Activated CD8-positive, alpha-beta T cell treated with anti-CD3 and anti-CD28 coated beads for 36 hours (primary cell): ENCODE measurements around the gene KREMEN1. TPM values are rescaled to one million over a fixed set of nuclear protein-coding genes. Genes with fewer than 3 reads are reported as not detected.
"Not testable (repeated sequence)": the region's sequence is repeated elsewhere in the genome, so short reads cannot be mapped to it uniquely, and the experiment has no call there.

Experiments
- ATAC-seq: fragments of 200-7000 bp; cut with Tn5 transposase; one replicate; pipeline ENCODE4 v1.10.0; 2021; ENCODE audit warnings: mild to moderate bottlenecking, moderate library complexity
- CTCF ChIA-PET: fragments of 350-600 bp; sonication (Branson Sonifier 250); formaldehyde crosslinking; loops from one replicate; lab custom pipeline; 2021; ENCODE audit warnings: antibody characterized with exemption; lab: Charles Lee
- POLR2A ChIA-PET: fragments of 350-600 bp; sonication (Branson Sonifier 250); formaldehyde crosslinking; loops from one replicate; lab custom pipeline; 2021; ENCODE audit warnings: antibody characterized with exemption; lab: Charles Lee
- DNase-seq: peaks from one replicate; pipeline ENCODE4 v3.0.0-alpha.2; 2020
- H3K27ac Mint-ChIP-seq: one replicate; pipeline ENCODE4 v1.8.0; 2021; ENCODE audit warnings: mild to moderate bottlenecking, mixed read lengths
- H3K27me3 Mint-ChIP-seq: one replicate; pipeline ENCODE4 v1.8.0; 2021; ENCODE audit warnings: mixed read lengths
- H3K36me3 Mint-ChIP-seq: one replicate; pipeline ENCODE4 v1.8.0; 2021; ENCODE audit warnings: low read depth, mixed read lengths
- H3K4me1 Mint-ChIP-seq: one replicate; pipeline ENCODE4 v1.8.0; 2021; ENCODE audit warnings: low read depth, mixed read lengths
- H3K4me3 Mint-ChIP-seq: one replicate; pipeline ENCODE4 v1.8.0; 2021; ENCODE audit warnings: mild to moderate bottlenecking, moderate library complexity, mixed read lengths
- H3K9me3 Mint-ChIP-seq: one replicate; pipeline ENCODE4 v1.8.0; 2021; ENCODE audit warnings: mixed read lengths
- CTCF ChIP-seq: fragments of 200-600 bp; IDR thresholded peaks from one replicate; pipeline ENCODE4 v1.8.0; 2022; ENCODE audit warnings: antibody characterized with exemption, mild to moderate bottlenecking
- intact Hi-C: fragments of 100-400 bp; cut with micrococcal nuclease; formaldehyde crosslinking; loops from one replicate; pipeline ENCODE4 v1.10.0; 2022
- total RNA-seq, 2 experiments: library from RNA; stranded (reverse); gene quantifications; one replicate each; pipeline ENCODE4 v1.2.3, GENCODE V29; 2021

KREMEN1 gene
- total RNA-seq, 2 experiments from 2014 or later, result 0.11 to 0.43 TPM

GRCh38 chr22:29032014-29032475 is 40.8 kb upstream of the KREMEN1 start:
- H3K4me1 Mint-ChIP-seq, result peaks cover 20% of the 10 kb centered on the region
- POLR2A ChIA-PET, result interaction anchor here (0.6 kb wide), 1 partner anchor 285 kb away, joined by 3 read pairs; no protein-coding TSS in a partner anchor
- ATAC-seq, result no peak
- no peaks in the 10 kb centered on the region for H3K36me3 Mint-ChIP-seq
- TF ChIP-seq CTCF, result no peak
- H3K9me3 Mint-ChIP-seq, result no peaks in the 10 kb centered on the region
- peaks cover 40% of the 10 kb centered on the region for H3K27me3 Mint-ChIP-seq
- CTCF ChIA-PET, result interaction anchor here (1.3 to 4.2 kb wide), 4 partner anchors 9 to 176 kb away, joined by 3 to 17 read pairs (median 6); no protein-coding TSS in a partner anchor
- intact Hi-C loops, result no loop called here
- DNase-seq, result no peak
- no peak overlapping the region for H3K4me3 Mint-ChIP-seq
- H3K27ac Mint-ChIP-seq, result no peak overlapping the region

- CTCF ChIA-PET, result interaction anchor here (2.0 to 4.2 kb wide), 2 partner anchors 8 to 177 kb away, joined by 8 to 17 read pairs; no protein-coding TSS in a partner anchor
- H3K4me1 Mint-ChIP-seq, result peaks cover 20% of the 10 kb centered on the region
- H3K4me3 Mint-ChIP-seq, result no peak overlapping the region
- intact Hi-C loops, result no loop called here
- DNase-seq (no peak), ATAC-seq (no peak)
- POLR2A ChIA-PET, result no interaction called here
- no peaks in the 10 kb centered on the region for H3K36me3 Mint-ChIP-seq
- peaks cover 40% of the 10 kb centered on the region for H3K27me3 Mint-ChIP-seq
- no peak overlapping the region for H3K27ac Mint-ChIP-seq
- H3K9me3 Mint-ChIP-seq, result no peaks in the 10 kb centered on the region
- TF ChIP-seq CTCF, result no peak
Measured at GRCh38 chr22:29032584-29032983, 40.3 kb upstream of the KREMEN1 start.

DNA sequence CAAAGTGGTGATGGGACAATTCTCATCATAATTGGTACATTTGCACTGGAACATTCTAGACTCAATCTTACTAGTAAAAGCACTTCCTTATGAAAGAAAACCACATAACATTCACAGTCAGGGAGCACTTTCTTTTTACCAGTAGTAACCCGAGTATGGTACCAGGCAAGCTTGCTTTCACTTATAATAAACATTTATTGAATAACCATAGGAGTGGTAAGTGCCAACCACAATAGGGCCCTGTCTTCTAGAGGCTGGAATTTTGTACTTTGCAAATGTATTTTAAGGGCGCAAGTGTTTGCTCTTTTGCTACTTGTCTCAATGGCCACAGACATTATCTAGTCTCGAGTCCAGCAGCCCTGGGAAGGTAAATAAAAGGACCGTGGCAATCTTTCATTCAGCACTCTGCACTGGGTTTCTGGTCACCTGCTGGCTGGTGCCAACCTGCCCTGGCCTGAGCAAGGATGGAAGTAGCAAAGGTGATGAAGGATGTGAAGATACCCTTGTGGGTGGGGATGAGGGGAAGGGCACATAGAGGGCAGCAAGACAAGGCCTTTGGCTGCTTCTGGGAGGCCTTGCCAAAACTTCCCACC is 35.4 kb upstream of the KREMEN1 start:
- intact Hi-C loops, result no loop called here
- H3K4me1 Mint-ChIP-seq, result no peaks in the 10 kb centered on the region
- ATAC-seq (no peak), DNase-seq (no peak)
- POLR2A ChIA-PET, result no interaction called here
- no peak overlapping the region for H3K4me3 Mint-ChIP-seq
- H3K36me3 Mint-ChIP-seq, result no peaks in the 10 kb centered on the region
- CTCF ChIA-PET, result interaction anchor here (8.1 kb wide), 1 partner anchor 180 kb away, joined by 109 read pairs; no protein-coding TSS in a partner anchor
- H3K27me3 Mint-ChIP-seq, result peaks cover 8% of the 10 kb centered on the region
- no peak overlapping the region for H3K27ac Mint-ChIP-seq
- no peak for TF ChIP-seq CTCF
- H3K9me3 Mint-ChIP-seq, result no peaks in the 10 kb centered on the region

DNA sequence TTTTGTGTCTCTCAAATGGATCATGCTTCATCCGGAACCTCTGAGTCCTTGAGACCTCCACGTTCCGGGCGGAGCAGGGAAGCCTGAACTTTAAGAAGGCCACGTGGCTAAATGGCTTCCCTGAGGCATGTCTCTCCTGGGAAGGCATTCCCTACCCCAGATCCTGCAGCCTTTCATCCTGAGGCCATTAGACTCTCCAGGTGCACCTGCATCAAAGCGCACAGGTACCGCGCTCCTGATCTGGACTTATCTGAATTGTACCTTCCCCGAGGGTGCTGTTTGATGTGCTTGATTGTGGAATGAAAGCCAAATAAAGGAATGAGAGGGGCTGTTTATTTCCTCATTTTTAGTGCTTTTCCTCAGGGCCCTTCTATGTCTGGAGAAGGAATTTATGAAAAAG is 33.7 kb upstream of the KREMEN1 start:
- DNase-seq (no peak), ATAC-seq (no peak)
- no peak overlapping the region for H3K4me3 Mint-ChIP-seq
- peaks cover 2% of the 10 kb centered on the region for H3K27me3 Mint-ChIP-seq
- CTCF ChIA-PET, result interaction anchor here (1.4 to 8.1 kb wide), 10 partner anchors 23 to 439 kb away, joined by 3 to 109 read pairs (median 14); no protein-coding TSS in a partner anchor
- no peak for TF ChIP-seq CTCF
- POLR2A ChIA-PET, result interaction anchor here (1.0 to 1.4 kb wide), 3 partner anchors 11 to 158 kb away, joined by 3 to 4 read pairs (median 3); no protein-coding TSS in a partner anchor
- intact Hi-C loops, result no loop called here
- H3K4me1 Mint-ChIP-seq, result no peaks in the 10 kb centered on the region
- no peaks in the 10 kb centered on the region for H3K9me3 Mint-ChIP-seq
- no peak overlapping the region for H3K27ac Mint-ChIP-seq
- no peaks in the 10 kb centered on the region for H3K36me3 Mint-ChIP-seq

- not testable (repeated sequence) for H3K4me1 Mint-ChIP-seq, H3K27ac Mint-ChIP-seq, H3K36me3 Mint-ChIP-seq, DNase-seq, H3K4me3 Mint-ChIP-seq, H3K27me3 Mint-ChIP-seq, H3K9me3 Mint-ChIP-seq
- peak; percentile 27 for ATAC-seq
- intact Hi-C loops, result loop anchor here (1.0 kb wide), 1 partner anchor 184 kb away; no protein-coding TSS in a partner anchor
- ChIA-PET POLR2A (interaction anchor here (1.2 to 1.4 kb wide), 2 partner anchors 12 to 148 kb away, joined by 3 to 4 read pairs; no protein-coding TSS in a partner anchor), CTCF (interaction anchor here (1.1 to 8.1 kb wide), 20 partner anchors 9 to 439 kb away, joined by 3 to 109 read pairs (median 6); no protein-coding TSS in a partner anchor)
Measured at GRCh38 chr22:29039684-29040083, 33.2 kb upstream of the KREMEN1 start.
